SH-SY5Y (cell line): ENCODE data around the gene MLLT3.

Source experiments
- GATA2 ChIP-seq: IDR thresholded peaks from 2 replicates; pipeline ENCODE4 v1.6.1; 2011; ENCODE audit warnings: mild to moderate bottlenecking, low read depth, low read length
- GATA3 ChIP-seq: IDR thresholded peaks from 2 replicates; pipeline ENCODE4 v1.6.1; 2011; ENCODE audit warnings: low read depth, mild to moderate bottlenecking, low read length, moderate library complexity

GRCh38 chr9:20508242-20508641, 114.1 kb downstream of the MLLT3 start:
- TF ChIP-seq GATA2 (no peak), GATA3 (no peak)
